Measurements from ENCODE around the gene NHS.
"Not testable (repeated sequence)": the region's sequence is repeated elsewhere in the genome, so short reads cannot be mapped to it uniquely, and the experiment has no call there.

The NHS gene

DNA sequence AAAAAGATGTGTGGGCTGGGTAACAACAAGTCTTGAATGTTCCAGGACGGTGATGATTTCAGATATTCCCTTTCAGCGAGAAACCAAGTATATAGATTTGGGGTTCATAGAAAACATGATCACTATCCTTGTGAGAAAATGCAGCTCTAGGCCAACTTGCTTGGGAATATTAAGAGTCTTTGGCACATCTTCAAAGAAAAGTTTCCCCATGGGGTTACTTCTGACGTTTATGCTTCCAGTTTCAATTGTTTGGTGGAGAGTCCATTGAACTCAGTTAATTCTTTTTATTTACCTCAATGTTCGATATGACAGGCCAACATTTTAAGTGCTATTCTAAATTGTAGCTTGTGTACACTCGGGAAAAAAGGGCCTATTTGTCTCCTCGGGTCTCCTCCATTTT lies 126.7 kb downstream of the NHS start:
- H3K27me3 ChIP-seq (ENCODE audit: control insufficient read depth in 1 of 2, insufficient read depth in 2 of 2, low read length in 2 of 2): no peaks in the 10 kb centered on the region
- H3K9me3 ChIP-seq (ENCODE audit: control insufficient read depth in 1 of 2, low read length in 2 of 2): peaks cover 0 to 3% of the 10 kb centered on the region in 2 donors
- H3K9ac ChIP-seq (ENCODE audit: low read depth in 1 of 2, low read length in 2 of 2): no peak overlapping the region
- no peak overlapping the region for H3K4me3 ChIP-seq (ENCODE audit: low read depth in 1 of 2, low read length in 2 of 2)
- no peaks in the 10 kb centered on the region for H3K36me3 ChIP-seq (ENCODE audit: control insufficient read depth in 1 of 2, insufficient read depth in 2 of 2, low read length in 2 of 2)
- no peak overlapping the region for H3K27ac ChIP-seq (ENCODE audit: low read depth, low read length)
- H3K4me1 ChIP-seq (ENCODE audit: control insufficient read depth in 1 of 2, insufficient read depth in 2 of 2, low read length in 2 of 2): peaks cover 7 to 13% of the 10 kb centered on the region in 2 donors

- not testable (repeated sequence) for H3K4me3 ChIP-seq (ENCODE audit: low read depth in 1 of 2, low read length in 2 of 2); H3K4me1 ChIP-seq (ENCODE audit: control insufficient read depth in 1 of 2, insufficient read depth in 2 of 2, low read length in 2 of 2); H3K9me3 ChIP-seq (ENCODE audit: control insufficient read depth in 1 of 2, low read length in 2 of 2); H3K36me3 ChIP-seq (ENCODE audit: control insufficient read depth in 1 of 2, insufficient read depth in 2 of 2, low read length in 2 of 2); H3K9ac ChIP-seq (ENCODE audit: low read depth in 1 of 2, low read length in 2 of 2); H3K27me3 ChIP-seq (ENCODE audit: control insufficient read depth in 1 of 2, insufficient read depth in 2 of 2, low read length in 2 of 2); H3K27ac ChIP-seq (ENCODE audit: low read depth, low read length)
Observed at GRCh38 chrX:17506352-17506751, 131.4 kb downstream of the NHS start.

DNA sequence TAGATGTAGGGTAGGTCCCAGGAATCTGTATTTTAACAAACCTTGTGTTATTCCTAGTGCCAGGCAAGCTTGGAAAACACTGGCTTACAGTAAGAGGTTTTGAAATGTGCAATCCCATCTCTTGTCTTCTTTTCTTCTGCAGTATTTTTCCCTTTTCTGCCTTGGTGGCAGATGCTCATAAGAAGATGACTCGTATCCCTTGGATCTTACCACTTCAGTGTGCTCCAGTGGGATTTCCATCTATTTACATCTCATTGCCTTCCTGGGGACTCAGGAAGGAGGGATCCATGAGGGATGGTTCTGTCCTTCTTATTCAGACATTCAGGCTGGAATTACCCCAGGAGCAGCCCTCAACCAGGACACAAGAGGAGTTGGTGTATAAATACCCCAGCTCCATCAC lies 136.6 kb downstream of the NHS start:
- Histone ChIP-seq H3K27ac (ENCODE audit: low read depth, low read length) (no peak overlapping the region), H3K36me3 (ENCODE audit: control insufficient read depth in 1 of 2, insufficient read depth in 2 of 2, low read length in 2 of 2) (no peaks in the 10 kb centered on the region), H3K4me3 (ENCODE audit: low read depth in 1 of 2, low read length in 2 of 2) (no peak overlapping the region), H3K9ac (ENCODE audit: low read depth in 1 of 2, low read length in 2 of 2) (no peak overlapping the region), H3K9me3 (ENCODE audit: control insufficient read depth in 1 of 2, low read length in 2 of 2) (peaks cover 0 to 5% of the 10 kb centered on the region in 2 donors), H3K4me1 (ENCODE audit: control insufficient read depth in 1 of 2, insufficient read depth in 2 of 2, low read length in 2 of 2) (no peaks in the 10 kb centered on the region), H3K27me3 (ENCODE audit: control insufficient read depth in 1 of 2, insufficient read depth in 2 of 2, low read length in 2 of 2) (no peaks in the 10 kb centered on the region)

- H3K9me3 ChIP-seq (ENCODE audit: control insufficient read depth in 1 of 2, low read length in 2 of 2): no peaks in the 10 kb centered on the region
- H3K4me3 ChIP-seq (ENCODE audit: low read depth in 1 of 2, low read length in 2 of 2): no peak overlapping the region
- no peak overlapping the region for H3K9ac ChIP-seq (ENCODE audit: low read depth in 1 of 2, low read length in 2 of 2)
- no peaks in the 10 kb centered on the region for H3K27me3 ChIP-seq (ENCODE audit: control insufficient read depth in 1 of 2, insufficient read depth in 2 of 2, low read length in 2 of 2)
- H3K4me1 ChIP-seq (ENCODE audit: control insufficient read depth in 1 of 2, insufficient read depth in 2 of 2, low read length in 2 of 2): no peaks in the 10 kb centered on the region
- H3K36me3 ChIP-seq (ENCODE audit: control insufficient read depth in 1 of 2, insufficient read depth in 2 of 2, low read length in 2 of 2): no peaks in the 10 kb centered on the region
- no peak overlapping the region for H3K27ac ChIP-seq (ENCODE audit: low read depth, low read length)
Observed at GRCh38 chrX:17519358-17519757, 144.4 kb downstream of the NHS start.

- no peak overlapping the region for H3K4me3 ChIP-seq (ENCODE audit: low read depth in 1 of 2, low read length in 2 of 2)
- H3K4me1 ChIP-seq (ENCODE audit: control insufficient read depth in 1 of 2, insufficient read depth in 2 of 2, low read length in 2 of 2): no peaks in the 10 kb centered on the region
- H3K27me3 ChIP-seq (ENCODE audit: control insufficient read depth in 1 of 2, insufficient read depth in 2 of 2, low read length in 2 of 2): no peaks in the 10 kb centered on the region
- H3K9ac ChIP-seq (ENCODE audit: low read depth in 1 of 2, low read length in 2 of 2): no peak overlapping the region
- no peaks in the 10 kb centered on the region for H3K36me3 ChIP-seq (ENCODE audit: control insufficient read depth in 1 of 2, insufficient read depth in 2 of 2, low read length in 2 of 2)
- H3K27ac ChIP-seq (ENCODE audit: low read depth, low read length): no peak overlapping the region
- no peaks in the 10 kb centered on the region for H3K9me3 ChIP-seq (ENCODE audit: control insufficient read depth in 1 of 2, low read length in 2 of 2)
Observed at GRCh38 chrX:17520016-17520615, 145.1 kb downstream of the NHS start.

DNA sequence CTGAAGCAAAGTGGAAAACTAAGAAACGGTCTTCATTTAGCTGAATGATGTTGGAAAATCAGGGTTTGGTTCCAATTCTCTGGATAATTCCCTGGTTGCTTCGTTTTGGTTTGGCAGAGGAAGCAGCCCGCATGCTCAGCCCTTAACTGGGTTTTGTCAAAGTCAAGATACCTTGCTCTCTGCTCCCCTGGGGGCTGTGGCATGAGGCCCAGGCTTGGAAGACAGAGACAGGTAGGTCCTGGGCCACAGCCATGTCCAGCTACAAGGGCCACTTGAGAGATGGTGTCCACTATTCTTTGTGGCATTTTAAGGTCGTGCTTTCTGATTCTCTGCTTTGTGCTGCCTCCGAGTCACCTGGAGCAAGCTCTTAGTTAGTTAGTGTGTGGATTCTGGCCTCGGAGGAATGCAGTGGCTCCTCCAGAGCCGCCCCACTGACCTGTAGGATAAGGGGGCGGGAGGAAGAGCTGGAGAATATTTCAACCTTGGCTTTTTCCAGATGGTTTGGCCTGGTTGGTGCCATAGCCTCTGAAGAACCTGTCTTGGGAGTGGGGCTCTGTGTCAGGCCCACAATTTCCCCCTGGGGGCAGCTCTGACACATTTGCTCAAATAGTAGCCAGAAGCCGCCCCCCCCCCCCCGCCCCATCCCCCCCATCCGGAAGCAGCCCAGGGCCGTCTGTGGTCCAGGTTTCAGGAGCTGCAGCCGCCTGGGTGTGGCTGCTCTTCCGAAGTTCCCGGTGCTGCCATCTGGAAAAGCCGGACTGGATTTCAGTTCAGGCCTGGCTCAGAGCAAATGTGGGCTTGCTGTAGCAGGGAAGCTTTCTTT lies 147.1 kb downstream of the NHS start:
- no peak overlapping the region for H3K27ac ChIP-seq (ENCODE audit: low read depth, low read length)
- H3K4me1 ChIP-seq (ENCODE audit: control insufficient read depth in 1 of 2, insufficient read depth in 2 of 2, low read length in 2 of 2): peaks cover 0 to 3% of the 10 kb centered on the region in 2 donors

DNA sequence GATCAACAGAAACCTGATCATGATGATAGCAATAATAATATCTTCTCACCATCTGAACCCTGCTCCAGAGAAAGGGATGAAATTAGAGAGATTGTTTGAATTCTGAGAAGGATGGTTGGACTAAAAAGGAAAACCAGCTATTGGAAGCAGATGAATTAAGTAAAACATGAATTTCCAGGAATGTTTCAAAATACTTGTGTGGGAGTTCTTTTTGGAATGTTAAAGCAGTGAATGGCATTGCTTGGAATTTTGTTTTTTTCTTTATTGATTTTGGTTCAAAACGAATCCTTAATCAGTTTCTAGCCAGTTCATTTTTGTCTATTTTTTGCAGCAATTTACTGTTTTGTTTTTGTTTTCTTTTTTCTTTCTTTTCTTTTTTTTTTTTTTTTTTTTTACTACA lies 150.3 kb downstream of the NHS start:
- no peak overlapping the region for H3K27ac ChIP-seq (ENCODE audit: low read depth, low read length)
- no peak overlapping the region for H3K4me3 ChIP-seq (ENCODE audit: low read depth in 1 of 2, low read length in 2 of 2)
- no peak overlapping the region for H3K9ac ChIP-seq (ENCODE audit: low read depth in 1 of 2, low read length in 2 of 2)
- H3K9me3 ChIP-seq (ENCODE audit: control insufficient read depth in 1 of 2, low read length in 2 of 2): no peaks in the 10 kb centered on the region
- no peaks in the 10 kb centered on the region for H3K27me3 ChIP-seq (ENCODE audit: control insufficient read depth in 1 of 2, insufficient read depth in 2 of 2, low read length in 2 of 2)
- no peaks in the 10 kb centered on the region for H3K36me3 ChIP-seq (ENCODE audit: control insufficient read depth in 1 of 2, insufficient read depth in 2 of 2, low read length in 2 of 2)
- peaks cover 0 to 6% of the 10 kb centered on the region in 2 donors for H3K4me1 ChIP-seq (ENCODE audit: control insufficient read depth in 1 of 2, insufficient read depth in 2 of 2, low read length in 2 of 2)

More for the DNA sequence above, 147.1 kb downstream of the NHS start:
- no peak overlapping the region for H3K4me3 ChIP-seq (ENCODE audit: low read depth in 1 of 2, low read length in 2 of 2)
- H3K9ac ChIP-seq (ENCODE audit: low read depth in 1 of 2, low read length in 2 of 2): no peak overlapping the region
- no peaks in the 10 kb centered on the region for H3K9me3 ChIP-seq (ENCODE audit: control insufficient read depth in 1 of 2, low read length in 2 of 2)
- H3K27me3 ChIP-seq (ENCODE audit: control insufficient read depth in 1 of 2, insufficient read depth in 2 of 2, low read length in 2 of 2): no peaks in the 10 kb centered on the region
- no peaks in the 10 kb centered on the region for H3K36me3 ChIP-seq (ENCODE audit: control insufficient read depth in 1 of 2, insufficient read depth in 2 of 2, low read length in 2 of 2)

GRCh38 chrX:17525762-17526555 lies 151.0 kb downstream of the NHS start:
- no peak overlapping the region for H3K4me3 ChIP-seq (ENCODE audit: low read depth in 1 of 2, low read length in 2 of 2)
- H3K4me1 ChIP-seq (ENCODE audit: control insufficient read depth in 1 of 2, insufficient read depth in 2 of 2, low read length in 2 of 2): peaks cover 0 to 6% of the 10 kb centered on the region in 2 donors
- H3K36me3 ChIP-seq (ENCODE audit: control insufficient read depth in 1 of 2, insufficient read depth in 2 of 2, low read length in 2 of 2): no peaks in the 10 kb centered on the region
- H3K27me3 ChIP-seq (ENCODE audit: control insufficient read depth in 1 of 2, insufficient read depth in 2 of 2, low read length in 2 of 2): no peaks in the 10 kb centered on the region
- no peak overlapping the region for H3K9ac ChIP-seq (ENCODE audit: low read depth in 1 of 2, low read length in 2 of 2)
- no peaks in the 10 kb centered on the region for H3K9me3 ChIP-seq (ENCODE audit: control insufficient read depth in 1 of 2, low read length in 2 of 2)
- H3K27ac ChIP-seq (ENCODE audit: low read depth, low read length): no peak overlapping the region

DNA sequence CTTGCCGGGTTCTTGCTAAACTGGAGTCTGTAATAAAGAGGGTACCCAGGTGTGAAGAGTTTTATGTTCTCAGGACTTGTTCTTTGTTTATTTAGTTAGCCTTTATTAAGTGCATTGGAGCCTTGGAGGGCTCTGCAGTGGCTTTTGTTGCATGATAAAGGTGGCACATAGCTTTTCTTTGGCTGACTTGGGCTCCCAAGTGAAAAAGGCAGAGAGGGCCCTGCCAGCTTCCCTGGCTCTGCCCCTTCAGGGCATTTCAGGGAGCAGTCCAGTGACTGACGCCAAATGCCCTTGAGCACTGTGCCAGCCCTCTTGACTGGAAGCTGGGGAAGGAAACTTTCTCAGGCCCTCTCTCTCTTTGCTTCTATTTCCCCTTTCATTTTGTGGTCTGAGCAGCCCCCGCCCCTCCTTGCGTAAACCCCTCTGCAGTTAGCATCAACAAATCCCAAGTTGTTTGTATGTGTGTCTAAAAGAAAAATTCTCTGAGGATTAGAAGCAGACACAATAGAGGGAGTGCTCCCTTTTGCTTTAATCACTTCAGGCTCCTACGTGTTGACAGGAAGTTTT lies 152.2 kb downstream of the NHS start:
- Histone ChIP-seq H3K4me3 (ENCODE audit: low read depth in 1 of 2, low read length in 2 of 2) (no peak overlapping the region), H3K27me3 (ENCODE audit: control insufficient read depth in 1 of 2, insufficient read depth in 2 of 2, low read length in 2 of 2) (no peaks in the 10 kb centered on the region), H3K36me3 (ENCODE audit: control insufficient read depth in 1 of 2, insufficient read depth in 2 of 2, low read length in 2 of 2) (no peaks in the 10 kb centered on the region), H3K4me1 (ENCODE audit: control insufficient read depth in 1 of 2, insufficient read depth in 2 of 2, low read length in 2 of 2) (peaks cover 0 to 6% of the 10 kb centered on the region in 2 donors), H3K9ac (ENCODE audit: low read depth in 1 of 2, low read length in 2 of 2) (no peak overlapping the region), H3K27ac (ENCODE audit: low read depth, low read length) (no peak overlapping the region), H3K9me3 (ENCODE audit: control insufficient read depth in 1 of 2, low read length in 2 of 2) (no peaks in the 10 kb centered on the region)

DNA sequence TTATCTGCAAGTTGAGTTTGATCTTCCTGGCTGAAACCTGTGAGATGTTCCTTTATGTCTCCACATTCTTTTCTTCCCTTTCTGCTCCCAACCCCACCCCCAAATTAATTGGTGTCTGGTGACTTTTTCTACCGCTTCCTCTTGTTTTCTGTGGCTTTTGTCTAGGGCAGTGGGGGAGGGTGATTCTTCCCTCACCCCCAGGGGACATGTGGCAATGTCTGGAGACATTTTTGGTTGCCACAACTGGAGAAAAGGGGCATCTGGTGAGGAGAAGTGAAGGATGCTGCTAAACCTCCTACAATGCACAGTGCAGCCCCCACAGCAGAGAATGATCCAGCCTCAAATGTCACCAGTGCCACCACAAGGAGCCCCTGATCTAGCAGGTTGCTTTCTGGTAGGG lies 152.9 kb downstream of the NHS start:
- no peaks in the 10 kb centered on the region for H3K9me3 ChIP-seq (ENCODE audit: control insufficient read depth in 1 of 2, low read length in 2 of 2)
- no peaks in the 10 kb centered on the region for H3K36me3 ChIP-seq (ENCODE audit: control insufficient read depth in 1 of 2, insufficient read depth in 2 of 2, low read length in 2 of 2)
- H3K4me1 ChIP-seq (ENCODE audit: control insufficient read depth in 1 of 2, insufficient read depth in 2 of 2, low read length in 2 of 2): peaks cover 0 to 6% of the 10 kb centered on the region in 2 donors
- H3K27ac ChIP-seq (ENCODE audit: low read depth, low read length): no peak overlapping the region
- H3K27me3 ChIP-seq (ENCODE audit: control insufficient read depth in 1 of 2, insufficient read depth in 2 of 2, low read length in 2 of 2): no peaks in the 10 kb centered on the region
- no peak overlapping the region for H3K4me3 ChIP-seq (ENCODE audit: low read depth in 1 of 2, low read length in 2 of 2)
- H3K9ac ChIP-seq (ENCODE audit: low read depth in 1 of 2, low read length in 2 of 2): no peak overlapping the region
